HG03432 (cell line): ENCODE measurements around the gene ZBED1.
"Not testable (repeated sequence)": the region's sequence is repeated elsewhere in the genome, so short reads cannot be mapped to it uniquely, and the experiment has no call there.

Experiments
- ATAC-seq: cut with Tn5 transposase; IDR thresholded peaks from one replicate; pipeline ENCODE4 v1.9.1; 2021; ENCODE audit warnings: mild to moderate bottlenecking, moderate library complexity; ENCODE audit not compliant: unreplicated experiment

ZBED1 gene

DNA sequence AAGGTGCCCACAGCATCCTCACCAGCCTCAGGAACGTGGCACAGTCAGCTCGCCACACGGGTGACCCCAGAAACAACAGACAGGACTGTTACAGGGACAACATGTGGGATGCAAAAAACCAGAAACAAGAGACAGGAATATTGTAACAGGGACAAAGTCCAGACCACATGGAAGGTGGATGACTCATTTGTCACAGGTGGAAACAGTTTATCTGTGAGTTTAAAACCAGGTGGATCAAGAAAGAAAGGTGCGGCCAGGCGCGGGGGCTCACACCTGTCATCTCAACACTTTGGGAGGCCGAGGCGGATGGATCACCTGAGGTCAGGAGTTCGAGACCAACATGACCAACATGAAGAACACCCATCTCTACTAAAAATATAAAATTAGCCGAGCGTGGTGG lies 23.5 kb downstream of the ZBED1 start:
- ATAC-seq: not testable (repeated sequence)

- no peak for ATAC-seq
Observed at GRCh38 chrX:2474963-2475726, 25.6 kb downstream of the ZBED1 start.

- no peak for ATAC-seq
Observed at GRCh38 chrX:2474280-2474962, 26.4 kb downstream of the ZBED1 start.

DNA sequence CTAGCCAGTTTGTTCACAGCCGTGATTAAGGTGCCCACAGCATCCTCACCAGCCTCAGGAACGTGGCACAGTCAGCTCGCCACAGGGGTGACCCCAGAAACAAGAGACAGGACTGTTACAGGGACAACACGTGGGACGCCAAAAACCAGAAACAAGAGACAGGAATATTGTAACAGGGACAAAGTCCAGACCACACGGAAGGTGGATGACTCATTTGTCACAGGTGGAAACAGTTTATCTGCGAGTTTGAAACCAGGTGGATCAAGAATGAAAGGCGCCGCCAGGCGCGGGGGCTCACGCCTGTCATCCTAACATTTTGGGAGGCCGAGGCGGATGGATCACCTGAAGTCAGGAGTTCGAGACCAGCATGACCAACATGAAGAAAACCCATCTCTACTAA lies 27.7 kb downstream of the ZBED1 start:
- not testable (repeated sequence) for ATAC-seq

DNA sequence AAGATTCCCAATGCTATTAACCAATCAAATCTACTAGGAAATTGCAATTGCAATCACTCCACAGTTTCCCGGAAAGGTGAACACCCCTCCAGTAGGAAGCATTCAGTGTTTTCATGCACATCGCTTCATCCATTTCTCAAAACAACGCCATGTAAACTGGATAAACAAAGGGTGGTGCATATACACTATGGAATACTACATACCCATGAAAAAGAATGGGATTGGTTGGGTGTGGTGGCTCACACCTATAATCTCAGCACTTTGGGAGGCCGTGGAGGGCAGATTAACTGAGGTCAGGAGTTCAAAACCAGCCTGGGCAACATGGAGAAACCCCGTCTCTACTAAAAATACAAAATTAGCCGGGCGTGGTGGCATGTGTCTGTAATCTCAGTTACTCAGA lies 29.1 kb downstream of the ZBED1 start:
- no peak for ATAC-seq

GRCh38 chrX:2471126-2471525 lies 29.6 kb downstream of the ZBED1 start:
- not testable (repeated sequence) for ATAC-seq

- ATAC-seq: not testable (repeated sequence)
Observed at GRCh38 chrX:2469852-2470251, 30.9 kb downstream of the ZBED1 start.

- ATAC-seq: no peak
Observed at GRCh38 chrX:2469196-2469685, 31.5 kb downstream of the ZBED1 start.

DNA sequence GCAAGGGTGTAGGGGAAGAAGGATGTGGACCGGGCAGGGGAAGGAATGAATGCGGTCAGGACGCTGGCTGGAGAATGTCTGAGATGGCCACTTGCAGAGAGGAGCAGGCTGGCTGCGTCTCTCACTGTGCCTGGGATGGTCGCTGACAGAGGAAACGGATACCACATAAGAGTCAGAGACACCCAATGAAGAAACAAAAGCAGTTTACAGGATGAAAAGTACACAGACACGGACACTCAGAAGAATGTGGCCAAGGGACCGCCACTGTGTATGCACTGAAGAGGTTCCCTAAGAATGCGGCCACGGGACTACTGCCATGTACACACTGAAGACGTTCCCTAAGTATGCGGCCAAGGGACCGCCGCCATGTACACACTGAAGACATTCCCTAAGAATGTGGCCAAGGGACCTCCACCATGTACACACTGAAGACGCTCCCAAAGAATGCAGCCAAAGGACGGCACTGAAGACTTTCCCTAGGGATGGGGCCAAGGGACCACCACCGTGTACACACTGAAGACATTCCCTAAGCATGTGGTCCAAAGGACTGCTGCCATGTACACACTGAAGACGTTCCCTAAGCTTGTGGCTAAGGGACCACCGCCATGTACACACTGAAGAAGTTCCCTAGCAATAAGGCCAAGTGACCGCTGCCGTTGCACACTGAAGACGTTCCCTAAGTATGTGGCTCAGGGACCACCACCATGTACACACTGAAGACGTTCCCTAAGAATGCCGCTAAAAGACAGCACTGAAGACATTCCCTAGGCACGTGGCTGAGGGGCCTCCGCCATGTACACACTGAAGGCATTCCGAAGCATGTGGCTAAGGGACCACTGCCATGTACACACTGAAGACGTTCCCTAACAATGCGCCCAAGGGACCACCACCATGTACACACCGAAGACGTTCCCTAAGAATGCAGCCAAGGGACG lies 32.2 kb downstream of the ZBED1 start:
- ATAC-seq: no peak

DNA sequence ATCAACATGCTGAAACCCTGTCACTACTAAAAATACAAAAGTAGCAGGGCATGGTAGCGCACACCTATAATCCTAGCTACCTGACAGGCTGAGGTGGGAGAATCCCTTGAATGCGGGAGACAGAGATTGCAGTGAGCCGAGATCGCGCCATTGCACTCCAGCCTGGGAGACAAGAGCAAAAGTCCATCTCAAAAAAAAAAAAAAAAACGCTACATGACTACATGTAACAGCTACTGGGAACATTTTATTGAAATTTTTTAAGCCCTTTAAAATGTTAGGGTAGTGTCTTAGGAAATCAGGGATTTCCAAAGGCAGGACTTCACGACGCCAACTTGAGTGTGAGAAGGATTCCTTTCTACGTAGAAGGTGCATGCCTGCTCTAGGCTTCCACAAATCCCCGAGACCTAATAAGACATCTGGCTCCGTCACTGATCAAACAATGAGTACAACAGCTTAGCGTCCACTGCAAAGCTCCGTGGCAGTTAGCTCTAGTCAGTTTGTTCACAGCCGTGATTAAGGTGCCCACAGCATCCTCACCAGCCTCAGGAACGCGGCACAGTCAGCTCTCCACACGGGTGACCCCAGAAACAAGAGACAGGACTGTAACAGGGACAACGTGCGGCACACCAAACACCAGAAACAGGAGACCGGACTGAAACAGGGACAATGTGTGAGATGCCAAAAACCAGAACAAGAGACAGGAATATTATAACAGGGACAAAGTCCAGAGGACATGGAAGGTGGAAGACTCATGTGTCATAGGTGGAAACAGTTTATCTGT lies 33.7 kb downstream of the ZBED1 start:
- no peak for ATAC-seq

GRCh38 chrX:2464677-2465166 lies 36.1 kb downstream of the ZBED1 start:
- ATAC-seq: no peak

DNA sequence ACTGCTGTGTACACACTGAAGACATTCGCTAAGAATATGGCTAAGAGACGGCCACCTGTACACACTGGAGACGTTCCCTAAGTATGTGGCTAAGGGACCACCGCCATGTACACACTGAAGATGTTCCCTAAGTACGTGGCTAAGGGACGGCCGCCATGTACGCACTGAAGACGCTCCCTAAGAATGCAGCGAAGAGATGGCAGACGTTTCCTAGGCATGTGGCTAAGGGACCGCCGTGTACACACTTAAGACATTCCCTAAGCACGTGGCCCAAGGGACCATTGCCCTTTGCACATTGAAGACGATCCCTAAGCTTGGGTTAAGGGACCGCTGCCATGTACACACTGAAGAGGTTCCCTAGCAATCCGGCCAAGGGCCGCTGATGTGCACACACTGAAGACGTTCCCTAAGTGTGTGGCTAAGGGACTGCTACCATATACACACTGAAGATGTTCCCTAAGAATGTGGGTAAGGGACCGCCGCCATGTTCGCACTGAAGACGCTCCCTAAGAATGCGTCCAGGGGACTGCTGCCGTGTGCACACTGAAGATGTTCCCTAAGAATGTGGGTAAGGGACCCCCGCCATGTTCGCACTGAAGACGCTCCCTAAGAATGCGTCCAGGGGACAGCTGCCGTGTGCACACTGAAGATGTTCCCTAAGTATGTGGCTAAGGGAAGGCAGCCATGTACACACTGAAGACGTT lies 36.7 kb downstream of the ZBED1 start:
- ATAC-seq: no peak

GRCh38 chrX:2463481-2463880 lies 37.3 kb downstream of the ZBED1 start:
- ATAC-seq: not testable (repeated sequence)

- no peak for ATAC-seq
Observed at GRCh38 chrX:2462780-2463179, 38.0 kb downstream of the ZBED1 start.

DNA sequence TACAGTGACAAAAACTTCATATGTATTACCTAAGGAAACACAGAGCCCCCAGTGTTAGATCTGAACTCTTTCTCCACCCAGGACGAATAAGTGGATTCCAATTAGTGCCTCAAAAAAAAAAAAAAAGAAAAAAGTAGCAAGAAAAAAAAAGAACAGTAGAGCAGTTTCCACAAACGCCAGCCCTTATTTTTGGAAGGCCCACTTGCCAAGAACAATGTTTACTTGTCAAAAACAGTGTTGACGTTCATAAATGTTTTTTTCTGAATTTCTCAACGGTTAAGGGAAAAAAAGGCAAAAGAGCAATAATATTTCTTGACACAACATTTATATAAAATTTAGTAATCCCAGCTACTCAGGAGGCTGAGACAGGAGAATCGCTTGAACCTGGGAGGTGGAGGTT lies 38.7 kb downstream of the ZBED1 start:
- no peak for ATAC-seq

DNA sequence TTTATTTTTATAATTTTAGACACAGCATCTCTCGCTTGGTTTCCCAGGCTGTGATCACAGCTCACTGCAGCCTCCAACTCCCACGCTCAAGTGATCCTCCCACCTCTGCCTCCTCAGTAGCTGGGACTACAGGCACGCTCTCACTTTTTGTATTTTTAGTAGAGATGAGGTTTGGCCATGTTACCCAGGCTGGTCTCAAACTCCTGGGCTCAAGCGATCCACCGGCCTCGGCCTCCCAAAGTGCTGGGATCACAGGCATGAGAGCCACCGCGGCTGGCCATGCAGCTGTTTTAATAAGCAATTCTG lies 39.1 kb downstream of the ZBED1 start:
- ATAC-seq: no peak

DNA sequence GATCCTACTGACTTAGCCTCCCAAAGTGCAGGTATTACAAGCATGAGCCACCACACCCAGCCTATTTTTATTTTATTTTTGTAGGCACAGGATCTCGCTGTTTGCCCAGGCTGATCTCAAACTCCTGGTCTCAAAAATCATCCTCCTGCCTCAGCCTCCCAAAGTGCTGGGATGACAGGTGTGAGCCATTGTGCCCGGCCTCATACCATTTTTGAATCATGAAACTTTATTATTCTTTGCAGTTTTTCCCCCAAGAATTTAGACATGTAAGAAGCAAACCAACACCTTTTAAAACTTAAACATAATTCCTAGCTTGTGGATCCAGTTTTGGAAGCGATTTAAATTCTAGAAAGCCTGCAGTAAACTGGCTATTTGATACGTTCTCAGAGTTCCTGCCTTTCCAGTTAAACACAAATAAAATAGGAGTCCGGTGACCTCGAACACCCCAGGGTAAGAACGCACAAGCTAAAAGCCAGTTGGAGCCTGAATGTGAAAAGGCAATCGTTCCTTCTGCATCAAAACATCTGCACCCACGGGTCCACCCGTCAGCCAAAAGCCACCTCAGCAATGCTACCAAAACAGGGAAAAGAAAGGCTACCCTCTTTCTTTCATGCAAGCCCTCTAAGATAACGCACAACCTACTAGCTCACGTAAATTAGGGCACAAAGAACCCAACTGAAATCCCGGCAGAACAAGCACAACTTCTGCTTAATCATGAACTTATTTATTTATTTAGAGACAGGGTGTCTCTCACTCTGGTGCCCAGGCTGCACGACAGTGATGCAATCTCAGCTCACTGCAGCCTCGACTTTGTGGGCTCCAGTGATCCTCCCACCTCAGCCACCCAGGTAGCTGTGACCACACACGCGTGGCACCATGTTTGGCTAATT lies 39.7 kb downstream of the ZBED1 start:
- not testable (repeated sequence) for ATAC-seq

DNA sequence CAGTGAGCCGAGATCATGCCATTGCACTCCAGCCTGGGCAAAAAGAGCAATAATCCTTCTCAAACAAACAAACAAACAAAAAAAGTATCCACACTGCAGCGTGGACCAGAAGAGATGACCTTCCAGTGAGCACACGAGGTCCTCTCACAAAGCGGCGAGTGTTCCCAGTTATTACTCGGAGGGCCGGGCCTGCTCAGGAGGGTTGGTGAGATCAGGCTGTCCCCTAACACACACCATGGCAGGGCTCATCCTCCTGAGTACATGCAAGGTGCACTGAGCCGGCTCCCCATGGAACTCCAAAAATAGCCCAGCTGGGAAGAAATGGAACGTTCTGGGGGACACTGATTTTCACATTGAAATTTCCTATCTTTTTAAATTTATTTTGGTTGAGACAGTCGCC lies 40.7 kb downstream of the ZBED1 start:
- ATAC-seq: not testable (repeated sequence)

- no peak for ATAC-seq
Observed at GRCh38 chrX:2458309-2458708, 42.5 kb downstream of the ZBED1 start.
